ENCODE measurements around the gene ATP2C1.

GRCh38 chr3:131018970-131019369 is 125.1 kb downstream of the ATP2C1 start:
- TF ChIP-seq CTCF (conservative IDR thresholded peaks at IDR 0.05; ENCODE audit: low read length): no peak
- TF ChIP-seq EZH2phosphoT487 (IDR thresholded peaks at IDR 0.05; ENCODE audit: borderline replicate concordance): no peak
